Retina (tissue), 1 donor: ENCODE results near the gene MTTP.

ENCODE experiments used
- DNase-seq: peaks from one replicate; pipeline ENCODE4 v3.0.0-alpha.2; 2016

Gene MTTP

GRCh38 chr4:99642725-99643489 is 68.3 kb downstream of the MTTP start:
- no peak for DNase-seq

GRCh38 chr4:99644453-99644852 is 69.8 kb downstream of the MTTP start:
- no peak for DNase-seq

- DNase-seq: no peak
Observed at GRCh38 chr4:99645036-99645435, 70.4 kb downstream of the MTTP start.

- no peak for DNase-seq
Observed at GRCh38 chr4:99645638-99646037, 71.0 kb downstream of the MTTP start.

GRCh38 chr4:99647071-99647470 is 72.4 kb downstream of the MTTP start:
- DNase-seq: no peak

- DNase-seq: no peak
Observed at GRCh38 chr4:99648321-99648720, 73.7 kb downstream of the MTTP start.

GRCh38 chr4:99649208-99649607 is 74.6 kb downstream of the MTTP start:
- no peak for DNase-seq

- no peak for DNase-seq
Observed at GRCh38 chr4:99649778-99650177, 75.2 kb downstream of the MTTP start.

GRCh38 chr4:99651016-99651769 is 76.6 kb downstream of the MTTP start:
- DNase-seq: no peak

- no peak for DNase-seq
Observed at GRCh38 chr4:99651811-99652485, 77.3 kb downstream of the MTTP start.

GRCh38 chr4:99652596-99653436 is 78.2 kb downstream of the MTTP start:
- no peak for DNase-seq

- no peak for DNase-seq
Observed at GRCh38 chr4:99653916-99654315, 79.3 kb downstream of the MTTP start.

GRCh38 chr4:99654361-99654761 is 79.7 kb downstream of the MTTP start:
- DNase-seq: no peak

GRCh38 chr4:99655308-99656081 is 80.9 kb downstream of the MTTP start:
- no peak for DNase-seq

GRCh38 chr4:99657798-99658197 is 83.2 kb downstream of the MTTP start, which contains the start of gene C4orf54:
Gene C4orf54 (minus strand): TSS chr4:99657828. CDS start chr4:99654648, 3,180 bp downstream.
- DNase-seq: no peak

- no peak for DNase-seq
Observed at GRCh38 chr4:99658666-99659065, 84.0 kb downstream of the MTTP start.

- DNase-seq: no peak
Observed at GRCh38 chr4:99661907-99662306, 87.3 kb downstream of the MTTP start.

- no peak for DNase-seq
Observed at GRCh38 chr4:99664716-99665115, 90.1 kb downstream of the MTTP start.

GRCh38 chr4:99665983-99666382 is 91.4 kb downstream of the MTTP start:
- no peak for DNase-seq

GRCh38 chr4:99668472-99668871 is 93.8 kb downstream of the MTTP start:
- DNase-seq: no peak

- no peak for DNase-seq
Observed at GRCh38 chr4:99669084-99669483, 94.5 kb downstream of the MTTP start.
